HFFc6 (cell line): ENCODE data around the gene ZNF526. TPM values are rescaled to one million over a fixed set of nuclear protein-coding genes. Genes with fewer than 3 reads are reported as not detected.

ENCODE experiments used
- DNase-seq: peaks from one replicate; pipeline ENCODE4 v3.0.0-alpha.2; 2018
- H3K27ac Mint-ChIP-seq: 2 replicates; pipeline ENCODE4 v1.8.0; 2020; ENCODE audit warnings: mild to moderate bottlenecking, mixed read lengths
- H3K27me3 Mint-ChIP-seq: 2 replicates; pipeline ENCODE4 v1.8.0; 2021; ENCODE audit warnings: mild to moderate bottlenecking, moderate library complexity, mixed read lengths; ENCODE audit not compliant: insufficient read depth
- H3K36me3 Mint-ChIP-seq: 2 replicates; pipeline ENCODE4 v1.8.0; 2021; ENCODE audit warnings: low read depth, mixed read lengths
- H3K4me1 Mint-ChIP-seq: 2 replicates; pipeline ENCODE4 v1.8.0; 2020; ENCODE audit warnings: low read depth, mixed read lengths
- H3K4me3 Mint-ChIP-seq: 2 replicates; pipeline ENCODE4 v1.8.0; 2020; ENCODE audit warnings: mild to moderate bottlenecking, moderate library complexity, mixed read lengths
- H3K9me3 Mint-ChIP-seq: 2 replicates; pipeline ENCODE4 v1.8.0; 2020; ENCODE audit warnings: mild to moderate bottlenecking, mixed read lengths
- total RNA-seq, 6 experiments: library from RNA; stranded (reverse); fragmentation: NEBNext Ultra II Directional; extraction: Animal tissue kit (Norgen Biotek cat#: 25700); gene quantifications; 2 replicates in 1 of 6; 3 replicates in 5 of 6; pipeline ENCODE4 v1.2.3, GENCODE V29; 2021
- TF ChIP-seq, protein P1 (sequence below): fragments of 200-600 bp; sonication (generic); IDR thresholded peaks from 2 replicates; pipeline ENCODE4 v1.5.0; 2021; ENCODE audit warnings: antibody characterized with exemption, mild to moderate bottlenecking

The ZNF526 gene
- total RNA-seq, 6 experiments from 2014 or later: 14.0 to 18.2 (median 16.1) TPM

GRCh38 chr19:42178791-42179674, 41.1 kb upstream of the ZNF526 start:
- TF ChIP-seq, protein P1, sequence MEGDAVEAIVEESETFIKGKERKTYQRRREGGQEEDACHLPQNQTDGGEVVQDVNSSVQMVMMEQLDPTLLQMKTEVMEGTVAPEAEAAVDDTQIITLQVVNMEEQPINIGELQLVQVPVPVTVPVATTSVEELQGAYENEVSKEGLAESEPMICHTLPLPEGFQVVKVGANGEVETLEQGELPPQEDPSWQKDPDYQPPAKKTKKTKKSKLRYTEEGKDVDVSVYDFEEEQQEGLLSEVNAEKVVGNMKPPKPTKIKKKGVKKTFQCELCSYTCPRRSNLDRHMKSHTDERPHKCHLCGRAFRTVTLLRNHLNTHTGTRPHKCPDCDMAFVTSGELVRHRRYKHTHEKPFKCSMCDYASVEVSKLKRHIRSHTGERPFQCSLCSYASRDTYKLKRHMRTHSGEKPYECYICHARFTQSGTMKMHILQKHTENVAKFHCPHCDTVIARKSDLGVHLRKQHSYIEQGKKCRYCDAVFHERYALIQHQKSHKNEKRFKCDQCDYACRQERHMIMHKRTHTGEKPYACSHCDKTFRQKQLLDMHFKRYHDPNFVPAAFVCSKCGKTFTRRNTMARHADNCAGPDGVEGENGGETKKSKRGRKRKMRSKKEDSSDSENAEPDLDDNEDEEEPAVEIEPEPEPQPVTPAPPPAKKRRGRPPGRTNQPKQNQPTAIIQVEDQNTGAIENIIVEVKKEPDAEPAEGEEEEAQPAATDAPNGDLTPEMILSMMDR: peak; percentile 71
- peaks cover 13% of the 10 kb centered on the region for H3K27me3 Mint-ChIP-seq
- no peak overlapping the region for H3K4me3 Mint-ChIP-seq
- H3K9me3 Mint-ChIP-seq: no peaks in the 10 kb centered on the region
- peaks cover 16% of the 10 kb centered on the region for H3K4me1 Mint-ChIP-seq
- H3K27ac Mint-ChIP-seq: no peak overlapping the region
- DNase-seq: no peak
- no peaks in the 10 kb centered on the region for H3K36me3 Mint-ChIP-seq

DNA sequence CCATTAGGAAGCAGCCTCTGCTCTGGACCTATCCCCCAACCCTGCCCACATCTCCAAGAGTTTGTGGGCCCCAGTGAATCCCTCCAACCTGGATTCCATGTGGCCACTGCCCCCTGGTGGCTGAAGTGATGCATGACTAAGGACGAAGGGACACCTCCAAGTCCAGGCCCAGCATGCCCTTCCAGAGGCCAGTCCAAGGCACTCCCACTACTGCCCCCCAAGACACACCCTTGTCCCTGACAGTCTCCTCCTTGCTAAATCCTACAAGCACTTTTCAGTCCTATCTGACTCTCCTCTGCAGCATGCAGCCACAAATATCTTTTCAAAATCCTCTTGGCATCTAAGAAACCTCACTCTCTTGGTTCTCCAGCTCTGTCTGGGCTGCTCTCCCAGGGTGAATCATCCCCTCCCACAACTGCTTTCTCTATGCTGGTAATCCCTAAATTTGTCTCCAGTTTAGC, 35.7 kb upstream of the ZNF526 start:
- Mint-ChIP-seq H3K36me3 (no peaks in the 10 kb centered on the region), H3K27me3 (peaks cover 7% of the 10 kb centered on the region), H3K9me3 (no peaks in the 10 kb centered on the region), H3K27ac (peak overlapping the region; percentile 80), H3K4me1 (peaks cover 29% of the 10 kb centered on the region), H3K4me3 (peak overlapping the region; percentile 6; the same call in 1 of the 2 replicates)
- TF ChIP-seq, protein P1: peak; percentile 100
- DNase-seq: peak; percentile 93

DNA sequence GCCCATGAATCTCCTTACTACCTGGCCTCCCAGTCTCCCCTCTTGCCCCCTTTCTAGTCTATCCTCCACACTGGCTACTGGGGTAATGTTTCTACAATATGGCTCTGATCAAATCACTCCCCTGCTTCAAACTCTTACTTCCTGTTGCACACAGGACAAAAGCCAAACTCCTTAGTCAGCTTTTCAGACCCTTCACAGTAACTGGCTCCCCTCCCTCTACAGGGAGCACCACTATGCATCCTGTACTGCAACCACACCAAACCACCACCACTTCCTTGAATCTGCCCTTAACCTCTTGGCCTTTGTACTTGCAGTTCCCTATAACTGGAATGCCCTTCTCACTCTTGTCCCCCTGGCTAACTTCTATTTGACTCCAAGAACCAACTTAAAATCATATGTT, 34.8 kb upstream of the ZNF526 start:
- Mint-ChIP-seq H3K27me3 (peaks cover 2% of the 10 kb centered on the region), H3K9me3 (no peaks in the 10 kb centered on the region), H3K27ac (peak overlapping the region; percentile 80), H3K36me3 (no peaks in the 10 kb centered on the region), H3K4me1 (peaks cover 32% of the 10 kb centered on the region), H3K4me3 (peak overlapping the region; percentile 4; the same call in 1 of the 2 replicates)
- no peak for DNase-seq
- TF ChIP-seq, protein P1: no peak

DNA sequence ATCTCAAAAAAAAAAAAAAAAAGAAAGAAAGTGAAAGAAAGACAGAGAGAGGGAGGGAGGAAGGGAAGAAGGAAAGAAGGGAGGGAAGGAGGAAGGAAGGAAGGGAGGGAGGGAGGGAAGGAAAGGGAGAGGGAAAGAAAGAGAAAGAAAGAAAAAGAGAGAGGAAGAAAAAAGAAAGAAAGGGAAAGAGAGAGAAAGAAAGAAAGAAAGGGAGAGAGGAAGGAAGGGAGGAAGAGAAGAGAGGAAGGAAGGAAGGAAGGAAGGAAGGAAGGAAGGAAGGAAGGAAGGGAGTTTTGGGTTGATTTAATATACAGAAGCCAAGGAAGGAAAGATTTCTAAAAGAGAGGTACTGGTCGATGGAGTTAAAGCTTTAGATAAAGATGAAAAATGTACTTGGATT, 31.4 kb upstream of the ZNF526 start:
- no peak overlapping the region for H3K27ac Mint-ChIP-seq
- DNase-seq: no peak
- TF ChIP-seq, protein P1: no peak
- H3K4me1 Mint-ChIP-seq: peaks cover 46% of the 10 kb centered on the region
- H3K9me3 Mint-ChIP-seq: peaks cover under 1% of the 10 kb centered on the region; the same call in 1 of the 2 replicates
- no peak overlapping the region for H3K4me3 Mint-ChIP-seq
- H3K36me3 Mint-ChIP-seq: peaks cover 12% of the 10 kb centered on the region
- peaks cover 2% of the 10 kb centered on the region for H3K27me3 Mint-ChIP-seq

GRCh38 chr19:42189133-42189532, 31.0 kb upstream of the ZNF526 start:
- Mint-ChIP-seq H3K36me3 (peaks cover 17% of the 10 kb centered on the region), H3K9me3 (peaks cover 5% of the 10 kb centered on the region; the same call in 1 of the 2 replicates), H3K27me3 (peaks cover 5% of the 10 kb centered on the region), H3K4me3 (no peak overlapping the region), H3K27ac (no peak overlapping the region), H3K4me1 (peaks cover 47% of the 10 kb centered on the region)
- no peak for DNase-seq
- TF ChIP-seq, protein P1: no peak
